IMR-90 (cell line): ENCODE results near the gene SPRY1. TPM values are rescaled to one million over a fixed set of nuclear protein-coding genes. Genes with fewer than 3 reads are reported as not detected.
A peak's percentile ranks its signal among the peaks of the same experiment; 100 is the strongest.

ENCODE experiments used
- ATAC-seq: fragments of 200-7000 bp; cut with Tn5 transposase; 2 replicates; pipeline ENCODE4 v1.9.1; 2020; ENCODE audit warnings: low read depth, mild to moderate bottlenecking, moderate library complexity
- BruUV-seq: library from RNA; stranded (reverse); fragments of 400-500 nt; replicated peaks from 2 replicates; lab custom pipeline; 2021; lab: Mats Ljungman, UMichigan
- CTCF ChIA-PET: fragments of 300-600 bp; formaldehyde crosslinking; extraction: SDS; loops from one replicate; lab custom pipeline; 2021; ENCODE audit warnings: antibody characterized with exemption; lab: Yijun Ruan, JAX
- POLR2A ChIA-PET: fragments of 300-600 bp; sonication (Branson Sonifier 250); formaldehyde crosslinking; loops from one replicate; lab custom pipeline; 2022; ENCODE audit warnings: antibody characterized with exemption; ENCODE audit not compliant: unreplicated experiment; lab: Charles Lee
- DNase-seq: peaks from one replicate; pipeline ENCODE4 v3.0.0; 2013
- H2AFZ ChIP-seq: replicated peaks from 2 replicates; pipeline ENCODE3; 2013; ENCODE audit warnings: low read length, mild to moderate bottlenecking; ENCODE audit not compliant: poor library complexity
- H2AK5ac ChIP-seq: 2 replicates; pipeline ENCODE4 v1.6.1; 2013; ENCODE audit warnings: low read depth, low read length, inconsistent platforms
- H2AK9ac ChIP-seq: replicated peaks from 2 replicates; pipeline ENCODE3; 2013; ENCODE audit warnings: mild to moderate bottlenecking, low read depth, low read length, moderate library complexity; ENCODE audit not compliant: poor library complexity
- H2BK120ac ChIP-seq: 2 replicates; pipeline ENCODE4 v1.6.1; 2013; ENCODE audit warnings: low read depth, low read length, inconsistent platforms
- H2BK15ac ChIP-seq: 3 replicates; pipeline ENCODE4 v1.6.1; 2013; ENCODE audit warnings: low read depth, low read length, inconsistent platforms
- H2BK20ac ChIP-seq: 2 replicates; pipeline ENCODE4 v1.6.1; 2013; ENCODE audit warnings: low read depth, mild to moderate bottlenecking, inconsistent platforms, low read length, moderate library complexity
- H2BK5ac ChIP-seq: 2 replicates; pipeline ENCODE4 v1.6.1; 2013; ENCODE audit warnings: mild to moderate bottlenecking, low read depth, low read length, inconsistent platforms; ENCODE audit not compliant: poor library complexity, severe bottlenecking
- H3K14ac ChIP-seq: replicated peaks from 2 replicates; pipeline ENCODE4 v1.6.1; 2013; ENCODE audit warnings: low read depth, low read length, inconsistent platforms
- H3K18ac ChIP-seq: 2 replicates; pipeline ENCODE4 v1.6.1; 2013; ENCODE audit warnings: low read depth, low read length, control low read depth
- H3K23ac ChIP-seq: 2 replicates; pipeline ENCODE4 v1.6.1; 2013; ENCODE audit warnings: low read depth, low read length, inconsistent platforms
- H3K27ac ChIP-seq: 2 replicates; pipeline ENCODE4 v1.5.1; 2013; ENCODE audit warnings: mild to moderate bottlenecking, control low read depth, low read length; ENCODE audit not compliant: insufficient read depth
- H3K27me3 ChIP-seq: 2 replicates; pipeline ENCODE4 v1.6.1; 2013; ENCODE audit warnings: low read length; ENCODE audit not compliant: control insufficient read depth, insufficient read depth
- H3K36me3 ChIP-seq: 2 replicates; pipeline ENCODE4 v1.6.1; 2013; ENCODE audit warnings: low read length, mixed read lengths; ENCODE audit not compliant: control insufficient read depth, insufficient read depth
- H3K4ac ChIP-seq: 2 replicates; pipeline ENCODE4 v1.6.1; 2013; ENCODE audit warnings: low read depth, low read length, inconsistent platforms
- H3K4me1 ChIP-seq: 2 replicates; pipeline ENCODE4 v1.6.1; 2013; ENCODE audit warnings: low read length, mixed read lengths; ENCODE audit not compliant: control insufficient read depth, insufficient read depth
- H3K4me2 ChIP-seq: 2 replicates; pipeline ENCODE4 v1.6.1; 2013; ENCODE audit warnings: low read depth, mild to moderate bottlenecking, control low read depth, low read length, moderate library complexity
- H3K4me3 ChIP-seq: 2 replicates; pipeline ENCODE4 v1.5.1; 2013; ENCODE audit warnings: low read depth, mild to moderate bottlenecking, control low read depth, low read length, moderate library complexity; ENCODE audit not compliant: insufficient read depth
- H3K56ac ChIP-seq: 2 replicates; pipeline ENCODE4 v1.6.1; 2013; ENCODE audit warnings: low read length, inconsistent platforms; ENCODE audit not compliant: insufficient read depth; ENCODE audit errors: extremely low read depth
- H3K79me1 ChIP-seq, 2 experiments: 2 replicates each; pipeline ENCODE4 v1.6.1; 2013; ENCODE audit warnings: low read length in 2 of 2, inconsistent platforms in 1 of 2, low read depth in 1 of 2
- H3K9ac ChIP-seq: 2 replicates; pipeline ENCODE4 v1.6.1; 2013; ENCODE audit warnings: low read depth, low read length, control low read depth
- H3K9me1 ChIP-seq: 2 replicates; pipeline ENCODE4 v1.6.1; 2013; ENCODE audit warnings: low read length, inconsistent platforms; ENCODE audit not compliant: insufficient read depth
- H3K9me3 ChIP-seq: 2 replicates; pipeline ENCODE4 v1.6.1; 2013; ENCODE audit warnings: low read length; ENCODE audit not compliant: control insufficient read depth, insufficient read depth
- H4K20me1 ChIP-seq: 2 replicates; pipeline ENCODE4 v1.6.1; 2013; ENCODE audit warnings: low read length, inconsistent platforms; ENCODE audit not compliant: insufficient read depth
- H4K5ac ChIP-seq: 2 replicates; pipeline ENCODE4 v1.6.1; 2013; ENCODE audit warnings: mild to moderate bottlenecking, low read depth, low read length, control low read depth
- H4K8ac ChIP-seq, 2 experiments: 2 replicates each; pipeline ENCODE4 v1.6.1; 2013; ENCODE audit warnings: low read depth in 2 of 2, low read length in 2 of 2, control low read depth in 1 of 2, inconsistent platforms in 1 of 2
- H4K91ac ChIP-seq: 2 replicates; pipeline ENCODE4 v1.6.1; 2013; ENCODE audit warnings: low read depth, low read length, inconsistent platforms; ENCODE audit not compliant: insufficient read depth
- BHLHE40 ChIP-seq: fragments of 150-350 bp; IDR thresholded peaks from 2 replicates; pipeline ENCODE4 v1.6.1; 2016; ENCODE audit warnings: mild to moderate bottlenecking, low read depth, low read length
- CEBPB ChIP-seq: IDR thresholded peaks from 2 replicates; pipeline ENCODE4 v1.6.1; 2012; ENCODE audit warnings: low read depth, low read length, improper control_type of control experiment
- CHD1 ChIP-seq: IDR thresholded peaks from 2 replicates; pipeline ENCODE4 v1.6.1; 2012; ENCODE audit warnings: low read depth, low read length, improper control_type of control experiment
- FOS ChIP-seq: fragments of 150-350 bp; IDR thresholded peaks from 2 replicates; pipeline ENCODE4 v1.6.1; 2016; ENCODE audit warnings: low read depth, low read length
- MAFK ChIP-seq: IDR thresholded peaks from 2 replicates; pipeline ENCODE4 v1.6.1; 2012; ENCODE audit warnings: low read depth, low read length, improper control_type of control experiment
- MAZ ChIP-seq: IDR thresholded peaks from 2 replicates; pipeline ENCODE4 v1.6.1; 2012; ENCODE audit warnings: low read depth, mild to moderate bottlenecking, low read length, improper control_type of control experiment, moderate library complexity, borderline replicate concordance
- MXI1 ChIP-seq: IDR thresholded peaks from 2 replicates; pipeline ENCODE4 v1.6.1; 2012; ENCODE audit warnings: low read depth, mild to moderate bottlenecking, low read length, moderate library complexity, borderline replicate concordance
- NFE2L2 ChIP-seq: fragments of 150-350 bp; IDR thresholded peaks from 2 replicates; pipeline ENCODE4 v1.6.1; 2016; ENCODE audit warnings: low read depth, mild to moderate bottlenecking, low read length
- POLR2A ChIP-seq: IDR thresholded peaks from 2 replicates; pipeline ENCODE4 v1.6.1; 2012; ENCODE audit warnings: mild to moderate bottlenecking, low read depth, low read length
- RAD21 ChIP-seq: IDR thresholded peaks from 2 replicates; pipeline ENCODE4 v1.6.1; 2012; ENCODE audit warnings: low read length, improper control_type of control experiment
- RCOR1 ChIP-seq: IDR thresholded peaks from 2 replicates; pipeline ENCODE4 v1.6.1; 2012; ENCODE audit warnings: mild to moderate bottlenecking, low read length, improper control_type of control experiment; ENCODE audit not compliant: insufficient replicate concordance
- RFX5 ChIP-seq: IDR thresholded peaks from 2 replicates; pipeline ENCODE4 v1.8.0; 2012; ENCODE audit warnings: low read depth, mild to moderate bottlenecking, low read length, moderate library complexity
- SMC3 ChIP-seq: fragments of 150-350 bp; IDR thresholded peaks from 2 replicates; pipeline ENCODE4 v1.6.1; 2016; ENCODE audit warnings: low read depth, mild to moderate bottlenecking, antibody characterized with exemption, low read length, moderate library complexity
- WGBS, 2 experiments: methylation state at CpG; one replicate each; pipeline versions ENCODE4 v1.1.5 to v1.1.7; 2013; ENCODE audit warnings: missing lambda C conversion rate in 2 of 2; ENCODE audit not compliant: insufficient read length in 1 of 2; ENCODE audit errors: extremely low coverage in 2 of 2; 5-methylcytosine and 5-hydroxymethylcytosine counted together
- dilution Hi-C: fragments of 300-500 bp; cut with HindIII; formaldehyde crosslinking; loops from one replicate; pipeline ENCODE4 v1.14.3; 2018; ENCODE audit warnings: low sequenced_read_pairs; ENCODE audit not compliant: unreplicated experiment
- in situ Hi-C: fragments of 300-500 bp; cut with MboI; formaldehyde crosslinking; loops from 3 replicates; pipeline ENCODE4 v1.14.3; 2019; ENCODE audit warnings: low sequenced_read_pairs, inconsistent platforms, mixed read lengths
- intact Hi-C: fragments of 100-400 bp; cut with micrococcal nuclease; formaldehyde crosslinking; loops from 2 replicates; pipeline ENCODE4 v1.10.0; 2022
- polyA plus RNA-seq, 3 experiments: library from polyadenylated mRNA; depleted of rRNA; stranded (reverse); fragments of >200 nt; gene quantifications; 2 replicates each; pipeline ENCODE4 v1.2.3, GENCODE V29; 2012; ENCODE audit warnings: low replicate concordance in 1 of 3
- total RNA-seq: library from RNA; depleted of rRNA; stranded (reverse); fragments of >200 nt; gene quantifications from 2 replicates; pipeline ENCODE4 v1.2.3, GENCODE V29; 2012
- TF ChIP-seq, protein P1 (sequence below): conservative IDR thresholded peaks from 2 replicates; pipeline ENCODE4 v1.5.1; 2012; ENCODE audit warnings: mild to moderate bottlenecking, low read depth, low read length, improper control_type of control experiment
- TF ChIP-seq, protein P2 (sequence below): fragments of 150-350 bp; IDR thresholded peaks from 2 replicates; pipeline ENCODE4 v1.6.1; 2017; ENCODE audit warnings: mild to moderate bottlenecking, antibody characterized with exemption, low read length, low read depth
- TF ChIP-seq, protein P3 (sequence below): fragments of 150-350 bp; IDR thresholded peaks from 2 replicates; pipeline ENCODE4 v1.6.1; 2016; ENCODE audit warnings: low read depth, mild to moderate bottlenecking, low read length, moderate library complexity, borderline replicate concordance

The SPRY1 gene
- total and polyA plus RNA-seq, 2 of the 4 experiments (the other 2 are of a cell fraction): 1.4 to 2.2 TPM

DNA sequence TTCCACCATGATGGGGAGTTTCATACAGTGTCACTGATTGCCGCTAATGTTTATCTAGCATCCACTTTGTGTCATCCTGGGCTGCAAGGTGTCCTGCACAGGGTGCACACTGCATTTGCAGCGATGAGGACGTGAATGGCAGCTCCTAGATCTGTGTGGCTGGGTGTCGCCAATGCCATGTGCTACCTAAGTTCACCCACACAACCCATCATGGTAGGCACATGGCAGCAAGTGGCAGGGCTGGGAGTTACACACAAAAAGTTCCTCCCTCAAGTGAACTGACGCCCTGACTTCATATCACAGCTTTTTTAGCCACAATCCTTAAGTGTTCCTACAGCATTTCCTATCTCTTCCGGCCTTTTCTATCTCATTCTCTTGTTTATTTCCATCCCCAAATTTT is 45.9 kb upstream of the SPRY1 start:
- peak overlapping the region; percentile 78 for H2AK5ac ChIP-seq
- H4K20me1 ChIP-seq: no peaks in the 10 kb centered on the region
- no peaks in the 10 kb centered on the region for H3K36me3 ChIP-seq
- peaks cover 3% of the 10 kb centered on the region for H3K4me1 ChIP-seq
- intact Hi-C loops (no loop called here), in situ Hi-C loops (no loop called here), dilution Hi-C loops (no loop called here)
- POLR2A ChIA-PET: no interaction called here
- no peak overlapping the region; the same call in 1 of the 2 replicates for H3K4ac ChIP-seq
- no peak overlapping the region for H3K4me2 ChIP-seq
- H2AK9ac ChIP-seq: no peak overlapping the region
- TF ChIP-seq, protein P1, sequence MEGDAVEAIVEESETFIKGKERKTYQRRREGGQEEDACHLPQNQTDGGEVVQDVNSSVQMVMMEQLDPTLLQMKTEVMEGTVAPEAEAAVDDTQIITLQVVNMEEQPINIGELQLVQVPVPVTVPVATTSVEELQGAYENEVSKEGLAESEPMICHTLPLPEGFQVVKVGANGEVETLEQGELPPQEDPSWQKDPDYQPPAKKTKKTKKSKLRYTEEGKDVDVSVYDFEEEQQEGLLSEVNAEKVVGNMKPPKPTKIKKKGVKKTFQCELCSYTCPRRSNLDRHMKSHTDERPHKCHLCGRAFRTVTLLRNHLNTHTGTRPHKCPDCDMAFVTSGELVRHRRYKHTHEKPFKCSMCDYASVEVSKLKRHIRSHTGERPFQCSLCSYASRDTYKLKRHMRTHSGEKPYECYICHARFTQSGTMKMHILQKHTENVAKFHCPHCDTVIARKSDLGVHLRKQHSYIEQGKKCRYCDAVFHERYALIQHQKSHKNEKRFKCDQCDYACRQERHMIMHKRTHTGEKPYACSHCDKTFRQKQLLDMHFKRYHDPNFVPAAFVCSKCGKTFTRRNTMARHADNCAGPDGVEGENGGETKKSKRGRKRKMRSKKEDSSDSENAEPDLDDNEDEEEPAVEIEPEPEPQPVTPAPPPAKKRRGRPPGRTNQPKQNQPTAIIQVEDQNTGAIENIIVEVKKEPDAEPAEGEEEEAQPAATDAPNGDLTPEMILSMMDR: no peak
- no peak for TF ChIP-seq MAFK
- TF ChIP-seq RFX5: no peak
- TF ChIP-seq NFE2L2: no peak
- TF ChIP-seq MXI1: no peak
- TF ChIP-seq, protein P2, sequence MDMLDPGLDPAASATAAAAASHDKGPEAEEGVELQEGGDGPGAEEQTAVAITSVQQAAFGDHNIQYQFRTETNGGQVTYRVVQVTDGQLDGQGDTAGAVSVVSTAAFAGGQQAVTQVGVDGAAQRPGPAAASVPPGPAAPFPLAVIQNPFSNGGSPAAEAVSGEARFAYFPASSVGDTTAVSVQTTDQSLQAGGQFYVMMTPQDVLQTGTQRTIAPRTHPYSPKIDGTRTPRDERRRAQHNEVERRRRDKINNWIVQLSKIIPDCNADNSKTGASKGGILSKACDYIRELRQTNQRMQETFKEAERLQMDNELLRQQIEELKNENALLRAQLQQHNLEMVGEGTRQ: no peak
- no peak for TF ChIP-seq RCOR1
- TF ChIP-seq SMC3: no peak
- no peak for TF ChIP-seq CEBPB
- TF ChIP-seq POLR2A: no peak
- no peak for TF ChIP-seq FOS
- TF ChIP-seq, protein P3, sequence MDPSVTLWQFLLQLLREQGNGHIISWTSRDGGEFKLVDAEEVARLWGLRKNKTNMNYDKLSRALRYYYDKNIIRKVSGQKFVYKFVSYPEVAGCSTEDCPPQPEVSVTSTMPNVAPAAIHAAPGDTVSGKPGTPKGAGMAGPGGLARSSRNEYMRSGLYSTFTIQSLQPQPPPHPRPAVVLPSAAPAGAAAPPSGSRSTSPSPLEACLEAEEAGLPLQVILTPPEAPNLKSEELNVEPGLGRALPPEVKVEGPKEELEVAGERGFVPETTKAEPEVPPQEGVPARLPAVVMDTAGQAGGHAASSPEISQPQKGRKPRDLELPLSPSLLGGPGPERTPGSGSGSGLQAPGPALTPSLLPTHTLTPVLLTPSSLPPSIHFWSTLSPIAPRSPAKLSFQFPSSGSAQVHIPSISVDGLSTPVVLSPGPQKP: no peak
- TF ChIP-seq MAZ: no peak
- no peak for TF ChIP-seq RAD21
- TF ChIP-seq BHLHE40: no peak
- no peak for TF ChIP-seq CHD1
- H2BK20ac ChIP-seq: no peak overlapping the region
- BruUV-seq: no TSS peak
- H3K9me1 ChIP-seq: 0 out of 2 replicates have a peak, but pooled peaks cover under 1% of the 10 kb centered on the region
- H2BK15ac ChIP-seq: no peak overlapping the region
- no peak overlapping the region for H3K27ac ChIP-seq
- CTCF ChIA-PET: interaction anchor here (0.6 kb wide), 1 partner anchor 36 kb away, joined by 10 read pairs; no protein-coding TSS in a partner anchor
- no peak overlapping the region for H4K91ac ChIP-seq
- H2BK5ac ChIP-seq: no peak overlapping the region
- no peaks in the 10 kb centered on the region for H3K79me1 ChIP-seq
- H3K27me3 ChIP-seq: no peaks in the 10 kb centered on the region
- H3K23ac ChIP-seq: no peak overlapping the region
- no peak overlapping the region for H3K4me3 ChIP-seq
- H3K9ac ChIP-seq: no peak overlapping the region
- no peak overlapping the region for H2BK120ac ChIP-seq
- no peak overlapping the region for H3K56ac ChIP-seq
- no peak overlapping the region for H4K8ac ChIP-seq
- H2AFZ ChIP-seq: no peak overlapping the region
- WGBS, 2 experiments: 100% methylated on average over 3 of the region's 6 CpGs; no CpG with 5 or more reads in 1 of the 2 experiments
- H3K9me3 ChIP-seq: no peaks in the 10 kb centered on the region
- ATAC-seq (no peak), DNase-seq (no peak)
- no peak overlapping the region for H3K14ac ChIP-seq
- H3K18ac ChIP-seq: no peak overlapping the region
- no peak overlapping the region for H4K5ac ChIP-seq
